ENCODE results near the gene SYCN. TPM values are rescaled to one million over a fixed set of nuclear protein-coding genes. Genes with fewer than 3 reads are reported as not detected.

Gene SYCN, protein sequence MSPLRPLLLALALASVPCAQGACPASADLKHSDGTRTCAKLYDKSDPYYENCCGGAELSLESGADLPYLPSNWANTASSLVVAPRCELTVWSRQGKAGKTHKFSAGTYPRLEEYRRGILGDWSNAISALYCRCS
- total RNA-seq = not detected in 2 replicates

DNA sequence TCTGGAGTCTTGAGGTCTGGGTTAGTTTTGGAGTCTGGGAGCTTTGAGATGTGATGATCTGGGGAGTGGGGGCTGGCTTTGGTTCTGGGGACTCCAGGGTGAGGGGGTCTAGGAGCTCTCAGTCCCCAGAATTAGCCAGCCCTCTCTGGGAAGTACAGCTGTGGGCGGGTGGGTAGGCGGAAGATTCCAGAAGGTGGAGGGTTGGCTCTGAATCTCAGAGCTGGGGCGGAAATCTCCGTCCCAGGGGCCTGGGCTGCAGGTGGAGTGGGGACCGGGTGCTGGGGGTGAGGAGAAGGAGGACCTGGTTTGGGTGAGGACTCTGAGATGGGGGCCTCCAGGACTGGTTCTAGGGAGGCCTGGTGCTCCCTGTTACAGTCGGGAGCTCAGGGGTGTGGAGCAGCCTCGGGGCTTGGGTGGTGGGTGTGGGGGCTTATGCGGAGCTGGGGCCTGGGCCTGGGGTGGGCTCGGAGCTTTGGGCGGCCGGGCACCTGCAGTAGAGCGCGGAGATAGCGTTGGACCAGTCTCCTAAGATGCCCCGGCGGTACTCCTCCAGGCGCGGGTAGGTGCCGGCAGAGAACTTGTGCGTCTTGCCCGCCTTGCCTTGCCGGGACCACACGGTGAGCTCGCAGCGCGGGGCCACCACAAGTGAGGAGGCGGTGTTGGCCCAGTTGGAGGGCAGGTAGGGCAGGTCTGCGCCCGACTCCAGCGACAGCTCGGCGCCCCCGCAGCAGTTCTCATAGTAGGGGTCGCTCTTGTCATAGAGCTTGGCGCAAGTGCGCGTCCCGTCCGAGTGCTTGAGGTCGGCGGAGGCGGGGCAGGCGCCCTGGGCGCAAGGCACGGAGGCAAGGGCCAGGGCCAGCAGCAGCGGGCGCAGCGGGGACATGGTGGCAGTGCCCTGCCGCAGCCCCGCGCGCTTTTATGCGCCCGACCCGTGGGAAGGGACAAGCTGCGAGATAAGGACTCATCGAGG lies at the start of gene SYCN:
SYCN (minus strand) TSS at position 892 of the 970 bp plus-strand sequence; CDS start at position 883, 9 bp downstream.

DNA sequence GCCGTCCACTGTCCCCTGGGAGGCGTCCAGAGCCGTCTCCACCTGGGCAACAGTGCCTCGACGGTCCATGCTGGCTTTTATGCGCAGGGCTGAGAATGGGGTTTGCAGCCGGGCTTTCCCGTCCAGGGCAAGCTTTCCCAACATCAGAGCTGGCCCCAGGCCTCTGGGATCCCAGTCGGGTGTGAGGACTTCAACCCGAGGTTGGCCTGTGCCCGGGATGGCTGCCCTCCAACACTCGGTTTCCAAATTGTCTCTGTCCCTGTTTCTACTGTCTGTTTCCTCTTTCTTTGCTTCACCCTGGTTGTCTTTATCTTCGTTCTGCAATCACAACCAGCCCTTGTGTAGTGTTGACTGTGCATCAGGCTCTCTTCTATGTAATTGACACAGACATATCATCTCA lies 44.7 kb upstream of the SYCN start, which contains the start of gene IFNL4:
IFNL4 (minus strand) TSS at position 51 of the 400 bp plus-strand sequence.

GRCh38 chr19:39244410-39245100 lies 40.5 kb upstream of the SYCN start, which contains the start of gene IFNL3:
Gene IFNL3, minus strand, starts transcription at chr19:39245006. Its CDS starts 39 bp downstream, at chr19:39244967.

DNA sequence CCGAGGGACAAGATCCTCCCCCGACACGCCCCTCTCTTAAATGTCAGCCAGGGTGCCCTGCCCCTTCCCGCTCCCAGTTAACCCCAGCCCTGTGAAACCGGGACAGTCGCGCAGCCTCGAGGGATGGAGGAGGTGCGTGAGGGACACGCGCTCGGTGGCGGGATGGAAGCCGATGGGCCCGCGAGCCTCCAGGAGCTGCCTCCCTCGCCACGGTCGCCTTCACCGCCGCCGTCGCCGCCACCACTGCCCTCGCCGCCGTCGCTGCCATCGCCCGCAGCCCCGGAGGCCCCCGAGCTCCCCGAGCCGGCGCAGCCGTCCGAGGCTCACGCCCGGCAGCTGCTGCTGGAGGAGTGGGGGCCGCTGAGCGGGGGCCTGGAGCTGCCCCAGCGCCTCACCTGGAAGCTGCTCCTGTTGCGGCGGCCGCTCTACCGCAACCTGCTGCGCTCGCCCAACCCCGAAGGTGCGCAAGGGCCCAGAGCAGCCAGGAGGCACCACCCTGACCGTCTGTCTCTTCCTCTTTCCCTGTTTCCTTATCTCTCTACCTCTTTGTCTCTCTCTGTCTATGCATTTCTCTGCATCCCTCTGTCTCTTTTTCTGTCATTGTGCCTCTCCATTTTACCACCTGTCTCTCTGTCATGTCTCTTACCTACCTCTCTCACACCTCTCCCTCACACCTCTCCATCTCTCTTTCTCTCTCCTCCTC lies 7.1 kb downstream of the SYCN start, which contains the start of gene NCCRP1:
NCCRP1 (plus strand) TSS at position 105 of the 703 bp plus-strand sequence; CDS start at position 124, 19 bp downstream.

Other genes with a start within 250 kb of the SYCN start
- gene FBXO17, start 228.5 kb downstream of the SYCN start, total RNA-seq = 15.8 and 23.6 TPM in 2 replicates
- gene FBXO27, start 171.7 kb downstream of the SYCN start, total RNA-seq = 0.52 and 0.76 TPM in 2 replicates
- under 0.01 TPM in 1 of 2 replicates, not detected in the other for gene ACP7, start 119.9 kb downstream of the SYCN start, total RNA-seq
- gene PAK4, start 78.5 kb downstream of the SYCN start, total RNA-seq = 3.1 and 4.6 TPM in 2 replicates
- gene NCCRP1, start 7.3 kb downstream of the SYCN start, total RNA-seq = not detected in 2 replicates
- gene IFNL3, start 40.7 kb upstream of the SYCN start, total RNA-seq = not detected in 2 replicates
- gene IFNL4, start 44.6 kb upstream of the SYCN start, total RNA-seq = not detected in 2 replicates
- not detected in 2 replicates for gene IFNL2, start 64.1 kb upstream of the SYCN start, total RNA-seq
- gene IFNL1, start 92.1 kb upstream of the SYCN start, total RNA-seq = not detected in 2 replicates
- 0.22 and 0.43 TPM in 2 replicates for gene LRFN1, start 116.6 kb upstream of the SYCN start, total RNA-seq
- gene GMFG, start 131.8 kb upstream of the SYCN start, total RNA-seq = 326 and 329 TPM in 2 replicates
- 21.3 and 27.1 TPM in 2 replicates for gene SAMD4B, start 138.2 kb upstream of the SYCN start, total RNA-seq
- gene PAF1, start 186.8 kb upstream of the SYCN start, total RNA-seq = 23.8 and 24.8 TPM in 2 replicates
- 11.4 and 12.5 TPM in 2 replicates for gene MED29, start 187.1 kb upstream of the SYCN start, total RNA-seq
- 2.0 and 7.6 TPM in 2 replicates for gene ZFP36, start 202.6 kb upstream of the SYCN start, total RNA-seq
- 12.9 and 23.0 TPM in 2 replicates for gene PLEKHG2, start 208.4 kb upstream of the SYCN start, total RNA-seq
- 108 and 134 TPM in 2 replicates for gene RPS16, start 231.7 kb upstream of the SYCN start, total RNA-seq
- gene SUPT5H, start 241.3 kb upstream of the SYCN start, total RNA-seq = 37.2 and 42.9 TPM in 2 replicates

Measured in dermis lymphatic vessel endothelial cell (primary cell).